Activated B cell treated with CpG ODN at 0.5 μM for 24 hours (primary cell): ENCODE measurements around the gene SAP30BP. TPM values are rescaled to one million over a fixed set of nuclear protein-coding genes. Genes with fewer than 3 reads are reported as not detected.

Experiments
- ATAC-seq: fragments of 200-7000 bp; cut with Tn5 transposase; one replicate; pipeline ENCODE4 v1.10.0; 2021; ENCODE audit warnings: low read depth, mild to moderate bottlenecking, moderate library complexity
- CTCF ChIA-PET: fragments of 350-600 bp; sonication (Branson Sonifier 250); formaldehyde crosslinking; loops from one replicate; lab custom pipeline; 2021; ENCODE audit warnings: antibody characterized with exemption; lab: Charles Lee
- POLR2A ChIA-PET: fragments of 350-600 bp; sonication (Branson Sonifier 250); formaldehyde crosslinking; loops from one replicate; lab custom pipeline; 2021; ENCODE audit warnings: antibody characterized with exemption; lab: Charles Lee
- DNase-seq: peaks from one replicate; pipeline ENCODE4 v3.0.0; 2022
- H3K27ac Mint-ChIP-seq: one replicate; pipeline ENCODE4 v1.8.0; 2020; ENCODE audit warnings: mixed read lengths
- H3K27me3 Mint-ChIP-seq: one replicate; pipeline ENCODE4 v1.8.0; 2021; ENCODE audit warnings: mixed read lengths
- H3K36me3 Mint-ChIP-seq: one replicate; pipeline ENCODE4 v1.8.0; 2021; ENCODE audit warnings: low read depth, mixed read lengths
- H3K4me1 Mint-ChIP-seq: one replicate; pipeline ENCODE4 v1.8.0; 2021; ENCODE audit warnings: mixed read lengths
- H3K4me3 Mint-ChIP-seq: one replicate; pipeline ENCODE4 v1.8.0; 2020; ENCODE audit warnings: mild to moderate bottlenecking, mixed read lengths
- H3K9me3 Mint-ChIP-seq: one replicate; pipeline ENCODE4 v1.8.0; 2020; ENCODE audit warnings: mixed read lengths
- CTCF ChIP-seq: fragments of 200-600 bp; IDR thresholded peaks from one replicate; pipeline ENCODE4 v1.8.0; 2022; ENCODE audit warnings: antibody characterized with exemption, mild to moderate bottlenecking
- intact Hi-C: fragments of 100-400 bp; cut with micrococcal nuclease; formaldehyde crosslinking; loops from one replicate; pipeline ENCODE4 v1.15.1; 2024
- total RNA-seq: library from RNA; stranded (reverse); gene quantifications from 2 replicates; pipeline ENCODE4 v1.2.3, GENCODE V29; 2022

Gene SAP30BP
- total RNA-seq, 1 donor from 2014 or later, result 184 TPM

GRCh38 chr17:75739801-75740200, 72.7 kb downstream of the SAP30BP start:
- TF ChIP-seq CTCF, result no peak
- H3K27ac Mint-ChIP-seq, result no peak overlapping the region
- DNase-seq (no peak), ATAC-seq (no peak)
- H3K27me3 Mint-ChIP-seq, result no peaks in the 10 kb centered on the region
- ChIA-PET CTCF (interaction anchor here (1.0 to 5.0 kb wide), 2 partner anchors 8 to 107 kb away, joined by 4 to 25 read pairs; partner anchors contain the start of gene SMIM5), POLR2A (no interaction called here)
- H3K4me1 Mint-ChIP-seq, result peaks cover 6% of the 10 kb centered on the region
- no peaks in the 10 kb centered on the region for H3K36me3 Mint-ChIP-seq
- no peak overlapping the region for H3K4me3 Mint-ChIP-seq
- intact Hi-C loops, result no loop called here
- no peaks in the 10 kb centered on the region for H3K9me3 Mint-ChIP-seq

- no peaks in the 10 kb centered on the region for H3K9me3 Mint-ChIP-seq
- H3K27me3 Mint-ChIP-seq, result no peaks in the 10 kb centered on the region
- H3K36me3 Mint-ChIP-seq, result no peaks in the 10 kb centered on the region
- ATAC-seq (no peak), DNase-seq (no peak)
- H3K4me3 Mint-ChIP-seq, result no peak overlapping the region
- intact Hi-C loops, result no loop called here
- TF ChIP-seq CTCF, result no peak
- CTCF ChIA-PET, result interaction anchor here (1.0 to 5.0 kb wide), 3 partner anchors 8 to 107 kb away, joined by 3 to 25 read pairs (median 4); partner anchors contain the start of gene SMIM5
- no peak overlapping the region for H3K27ac Mint-ChIP-seq
- H3K4me1 Mint-ChIP-seq, result peaks cover 5% of the 10 kb centered on the region
- POLR2A ChIA-PET, result no interaction called here
Observed at GRCh38 chr17:75740215-75740614, 73.1 kb downstream of the SAP30BP start.

- no peak for TF ChIP-seq CTCF
- ATAC-seq (no peak), DNase-seq (no peak)
- Mint-ChIP-seq H3K27ac (no peak overlapping the region), H3K4me3 (no peak overlapping the region), H3K36me3 (no peaks in the 10 kb centered on the region), H3K4me1 (peaks cover 5% of the 10 kb centered on the region), H3K27me3 (no peaks in the 10 kb centered on the region), H3K9me3 (no peaks in the 10 kb centered on the region)
- intact Hi-C loops, result no loop called here
- POLR2A ChIA-PET, result no interaction called here
- CTCF ChIA-PET, result interaction anchor here (1.0 to 5.0 kb wide), 2 partner anchors 9 to 107 kb away, joined by 3 to 25 read pairs; partner anchors contain the start of gene SMIM5
Observed at GRCh38 chr17:75740631-75741077, 73.5 kb downstream of the SAP30BP start.

- no peak for TF ChIP-seq CTCF
- ATAC-seq (no peak), DNase-seq (no peak)
- no peaks in the 10 kb centered on the region for H3K9me3 Mint-ChIP-seq
- H3K27me3 Mint-ChIP-seq, result no peaks in the 10 kb centered on the region
- ChIA-PET POLR2A (no interaction called here), CTCF (interaction anchor here (1.5 kb wide), 1 partner anchor 109 kb away, joined by 7 read pairs; the partner anchor contains the start of gene SMIM5)
- no peaks in the 10 kb centered on the region for H3K36me3 Mint-ChIP-seq
- intact Hi-C loops, result no loop called here
- H3K27ac Mint-ChIP-seq, result no peak overlapping the region
- H3K4me1 Mint-ChIP-seq, result peaks cover 5% of the 10 kb centered on the region
- H3K4me3 Mint-ChIP-seq, result no peak overlapping the region
Observed at GRCh38 chr17:75742337-75742736, 75.2 kb downstream of the SAP30BP start.

GRCh38 chr17:75743625-75744206, 76.6 kb downstream of the SAP30BP start:
- H3K36me3 Mint-ChIP-seq, result no peaks in the 10 kb centered on the region
- DNase-seq (no peak), ATAC-seq (no peak)
- TF ChIP-seq CTCF, result no peak
- CTCF ChIA-PET, result interaction anchor here (1.5 kb wide), 1 partner anchor 110 kb away, joined by 7 read pairs; the partner anchor contains the start of gene SMIM5
- no peak overlapping the region for H3K4me3 Mint-ChIP-seq
- H3K27me3 Mint-ChIP-seq, result no peaks in the 10 kb centered on the region
- H3K9me3 Mint-ChIP-seq, result no peaks in the 10 kb centered on the region
- POLR2A ChIA-PET, result interaction anchor here (0.6 kb wide), 1 partner anchor 531 kb away, joined by 3 read pairs; no protein-coding TSS in a partner anchor
- peaks cover 5% of the 10 kb centered on the region for H3K4me1 Mint-ChIP-seq
- H3K27ac Mint-ChIP-seq, result no peak overlapping the region
- intact Hi-C loops, result no loop called here
